H1 (cell line): ENCODE measurements around the gene TRABD2A. TPM values are rescaled to one million over a fixed set of nuclear protein-coding genes. Genes with fewer than 3 reads are reported as not detected.

Experiments used
- BACH1 ChIP-seq: IDR thresholded peaks from 2 replicates; pipeline ENCODE4 v1.6.1; 2012; ENCODE audit warnings: low read length, improper control_type of control experiment
- CREB1 ChIP-seq: IDR thresholded peaks from 2 replicates; pipeline ENCODE4 v1.6.1; 2012; ENCODE audit warnings: inconsistent platforms
- RAD21 ChIP-seq, 2 experiments: IDR thresholded peaks in 1 of 2; conservative IDR thresholded peaks in 1 of 2; 2 replicates each; pipeline ENCODE4 v1.6.1; 2011; ENCODE audit warnings: low read depth in 2 of 2, low read length in 2 of 2, improper control_type of control experiment in 1 of 2, inconsistent platforms in 1 of 2, mild to moderate bottlenecking in 1 of 2, moderate library complexity in 1 of 2
- polyA plus RNA-seq, 7 experiments: library from polyadenylated mRNA; depleted of rRNA in 3 of 7; stranded (reverse) in 5 of 7; unstranded in 2 of 7; fragments of >200 nt in 5 of 7; fragments of 200-250 nt in 2 of 7; gene quantifications; 1 replicate in 5 of 7; 2 replicates in 1 of 7; 4 replicates in 1 of 7; pipeline versions ENCODE4 v1.2.1 to v1.2.3, GENCODE V29; 2011 to 2013; ENCODE audit warnings: missing spikeins in 2 of 7, mixed read lengths in 2 of 7
- total RNA-seq: library from RNA; stranded (reverse); fragmentation: NEBNext Ultra II Directional; extraction: Animal tissue kit (Norgen Biotek cat#: 25700); gene quantifications from 2 replicates; pipeline ENCODE4 v1.2.1, GENCODE V29; 2021

Gene TRABD2A
- total and polyA plus RNA-seq, 2 of the 8 experiments (the other 6 are each of a cell fraction or from before 2014, with no cell fraction given) = 17.3 to 18.6 TPM

GRCh38 chr2:84782717-84783442 is 98.0 kb downstream of the TRABD2A start (continued):
- TF ChIP-seq BACH1 = no peak
- TF ChIP-seq RAD21 (IDR thresholded peaks at IDR 0.05 in 1 of 2, conservative IDR thresholded peaks at IDR 0.05 in 1 of 2; ENCODE audit: low read depth in 2 of 2, low read length in 2 of 2) = no peak
- no peak for TF ChIP-seq CREB1
- TF ChIP-seq, all 59 proteins: peak for 0
